Stimulated activated CD8-positive, alpha-beta memory T cell treated with anti-CD3 and anti-CD28 coated beads, Interleukin-15, amount 100 ng/mL, for 48 hours (primary cell): ENCODE results near the gene ANO1.

Experiments
- DNase-seq, 2 donors: peaks; one replicate each; pipeline ENCODE4 v3.0.0-alpha.2; 2020; ENCODE audit warnings: low read depth in 2 of 2

ANO1 gene

DNA sequence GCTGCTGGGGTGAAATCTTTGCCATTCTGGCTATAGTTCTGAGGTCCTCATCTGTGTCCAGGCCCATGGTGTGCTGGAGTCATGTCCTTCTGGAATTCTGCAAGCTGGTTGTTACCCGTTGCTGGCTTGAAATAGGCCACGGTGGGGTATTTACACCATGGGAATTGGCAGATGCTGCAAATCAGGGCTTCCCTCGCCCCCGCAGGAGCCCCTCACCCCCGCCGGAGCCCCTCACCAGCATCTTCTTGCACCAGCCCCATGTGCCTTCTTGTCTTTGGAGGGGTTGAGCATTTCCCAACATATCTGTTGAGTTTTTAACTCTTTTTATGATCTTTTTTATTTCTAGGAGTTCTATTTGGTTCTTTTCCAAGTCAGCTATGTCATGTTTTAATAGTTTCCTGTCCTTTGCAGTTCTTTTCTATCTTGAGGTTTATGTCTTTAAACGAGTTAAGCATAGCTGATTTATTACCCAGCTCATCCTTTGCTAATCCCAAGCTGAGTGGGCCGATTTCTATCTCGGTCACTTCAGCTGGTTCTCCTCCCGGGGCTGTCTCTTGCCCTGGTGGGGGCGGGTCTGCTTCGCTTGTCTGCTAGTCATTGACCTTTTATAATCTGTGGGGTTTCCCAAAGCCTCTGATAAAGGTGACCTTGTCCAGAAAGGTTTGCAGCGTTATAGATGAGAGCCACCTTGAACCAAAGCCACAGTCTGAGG is 17.6 kb downstream of the ANO1 start:
- no peak for DNase-seq

DNA sequence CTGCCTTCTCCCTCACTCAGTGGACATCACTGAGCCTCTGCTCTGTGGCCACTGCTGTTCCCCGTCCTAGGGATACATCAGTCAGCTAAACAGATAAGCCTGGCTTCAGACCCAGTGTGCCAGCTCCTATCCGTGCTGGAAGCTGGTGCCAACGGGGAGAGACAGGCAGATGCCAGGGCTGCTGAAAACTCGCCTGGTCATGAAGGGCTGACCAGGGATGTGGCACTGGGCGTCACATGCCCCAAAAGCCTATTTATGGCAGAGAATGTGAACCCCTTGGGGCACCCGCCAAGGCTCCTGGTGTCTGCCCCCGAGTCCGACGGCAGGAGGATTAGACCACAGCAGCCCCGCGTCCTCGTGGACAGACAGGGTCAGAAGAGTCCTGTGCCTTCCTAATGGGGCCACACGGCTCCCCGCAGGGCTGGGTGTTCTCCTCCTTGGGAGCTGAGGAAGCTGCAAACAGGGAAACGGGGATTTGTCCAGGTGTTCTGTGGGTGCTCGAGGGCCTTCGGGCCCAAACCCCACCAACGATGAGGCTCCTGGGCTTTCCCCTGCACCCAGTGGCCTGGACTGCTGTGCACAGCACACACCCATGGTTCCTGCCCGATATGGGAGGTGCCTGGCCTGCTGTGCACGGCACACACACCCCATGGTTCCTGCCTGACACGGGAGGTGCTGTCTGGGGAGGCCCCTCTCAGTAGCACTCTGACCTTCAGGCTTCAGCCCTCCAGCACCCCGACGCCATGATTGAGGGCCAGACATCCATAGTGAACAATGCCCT is 19.9 kb downstream of the ANO1 start:
- DNase-seq = no peak

DNA sequence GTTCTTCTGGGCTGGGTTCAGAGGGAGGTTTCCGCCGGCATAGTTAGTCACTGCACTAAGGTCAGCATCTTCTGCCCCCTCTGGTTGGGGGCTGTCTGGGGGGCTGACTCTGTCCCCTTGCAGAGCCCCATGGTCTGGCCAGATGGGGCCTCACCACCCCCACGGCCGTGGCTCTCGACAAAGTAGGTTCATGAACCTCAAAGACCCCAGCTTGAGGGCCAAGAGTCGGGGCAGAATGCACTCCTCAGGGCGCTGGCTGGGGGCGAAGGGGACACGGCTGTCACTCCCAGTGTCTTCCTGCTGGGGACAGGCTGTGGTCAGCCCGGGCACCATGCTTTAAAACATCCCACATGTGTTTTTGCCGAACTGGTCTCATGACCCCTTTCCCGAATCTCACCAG is 20.8 kb downstream of the ANO1 start:
- DNase-seq = no peak

DNA sequence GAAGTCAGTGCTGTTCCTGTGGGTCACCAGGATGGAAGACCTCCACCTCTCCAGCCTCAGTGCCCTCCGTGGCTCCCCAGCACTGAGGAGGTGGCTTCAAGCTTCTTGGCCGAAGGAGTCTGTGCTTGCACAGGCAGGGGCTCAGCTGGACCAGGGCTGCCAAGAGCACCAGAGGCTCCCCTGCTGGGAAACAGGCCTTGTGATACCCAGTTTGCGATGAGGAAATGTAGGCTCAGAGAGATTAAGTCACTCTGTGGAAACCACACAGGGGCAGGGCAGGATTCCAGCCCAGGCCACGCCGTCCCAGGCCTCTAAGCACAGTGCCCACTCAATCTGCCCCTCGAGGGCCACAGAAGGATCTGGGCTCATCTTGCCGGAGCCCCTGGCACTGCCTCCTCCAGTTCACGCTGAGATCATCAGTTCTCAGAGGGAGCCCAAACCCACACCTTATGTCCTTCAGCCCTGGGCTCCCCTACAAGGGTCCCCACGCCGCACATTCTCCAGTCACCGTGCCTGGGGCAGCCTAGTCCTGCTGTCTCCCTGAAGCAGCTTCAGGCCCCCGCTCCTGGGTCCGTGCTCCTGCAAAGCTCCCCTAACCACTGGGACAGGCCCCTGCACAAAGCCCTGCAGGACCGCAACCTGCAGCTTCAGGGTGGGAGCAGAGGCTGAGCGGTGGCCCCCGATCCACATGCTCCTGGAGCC is 21.6 kb downstream of the ANO1 start:
- DNase-seq = no peak

DNA sequence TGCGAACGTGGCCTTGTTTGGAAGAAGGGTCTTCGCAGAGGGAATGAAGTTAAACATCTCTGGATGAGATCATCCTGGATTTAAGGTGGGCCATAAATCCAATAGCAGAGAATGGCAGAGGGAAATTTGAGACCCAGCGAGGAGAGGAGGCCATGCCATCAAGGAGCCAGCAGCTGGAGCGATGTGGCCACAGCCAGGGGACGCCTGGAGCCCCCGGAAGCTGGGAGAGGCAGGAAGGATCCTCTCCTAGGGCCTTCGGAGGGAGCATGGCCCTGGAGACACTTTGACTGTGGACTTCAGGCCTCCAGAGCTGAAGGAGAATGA is 22.1 kb downstream of the ANO1 start:
- no peak for DNase-seq

DNA sequence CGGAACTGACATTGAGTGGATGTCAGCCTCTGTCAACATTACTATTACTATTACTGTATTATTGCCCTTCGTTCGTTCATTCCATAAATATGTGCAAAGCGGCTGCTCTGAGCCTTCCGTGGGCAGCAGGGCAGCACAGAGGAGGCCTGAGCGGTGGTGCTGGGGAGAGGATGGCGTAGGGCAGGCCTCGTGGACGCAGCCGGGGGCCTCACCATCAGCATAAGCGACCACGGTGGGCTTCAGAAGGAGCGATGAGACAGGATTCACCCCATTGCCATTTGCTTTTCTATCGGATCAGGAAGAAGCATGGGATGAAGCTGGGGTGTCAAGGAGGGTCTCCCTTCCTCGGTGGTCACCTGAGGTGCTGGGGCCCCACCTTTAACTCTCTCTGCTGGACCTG is 22.7 kb downstream of the ANO1 start:
- no peak for DNase-seq

DNA sequence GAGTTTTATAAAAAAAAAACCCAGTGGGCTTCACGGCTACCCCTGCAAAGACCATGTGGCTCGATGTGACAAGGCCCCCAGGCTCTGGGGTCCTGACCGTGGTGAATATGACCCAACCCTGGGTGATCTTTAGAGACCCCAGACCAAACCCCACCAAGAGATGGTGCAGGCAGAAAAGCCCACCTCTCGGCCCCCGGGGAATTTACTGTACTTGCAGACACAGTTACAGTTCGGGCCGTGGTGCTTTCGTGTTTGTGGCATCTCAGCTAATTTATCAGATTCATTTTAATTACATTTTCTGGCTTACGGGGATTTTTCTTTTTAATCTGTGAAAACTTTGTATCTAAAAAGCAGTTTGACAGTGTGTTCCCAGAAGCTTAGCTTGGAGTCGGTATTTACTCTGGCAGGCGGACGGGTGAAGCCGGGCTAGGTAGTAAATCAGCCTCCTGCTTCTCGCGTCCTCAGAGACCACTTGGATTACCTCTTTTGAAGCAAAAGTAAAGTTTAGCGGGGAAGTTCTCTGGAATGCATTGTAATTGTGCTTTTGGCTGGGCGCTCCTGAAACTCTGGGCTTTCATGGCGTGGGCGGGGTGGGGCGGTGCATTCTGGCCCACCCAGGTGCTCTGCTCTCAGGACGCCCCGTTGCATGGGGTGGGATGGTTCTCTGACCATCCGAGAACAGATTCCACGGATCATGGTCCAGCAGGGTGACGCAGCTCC is 25.3 kb downstream of the ANO1 start:
- DNase-seq = no peak

DNA sequence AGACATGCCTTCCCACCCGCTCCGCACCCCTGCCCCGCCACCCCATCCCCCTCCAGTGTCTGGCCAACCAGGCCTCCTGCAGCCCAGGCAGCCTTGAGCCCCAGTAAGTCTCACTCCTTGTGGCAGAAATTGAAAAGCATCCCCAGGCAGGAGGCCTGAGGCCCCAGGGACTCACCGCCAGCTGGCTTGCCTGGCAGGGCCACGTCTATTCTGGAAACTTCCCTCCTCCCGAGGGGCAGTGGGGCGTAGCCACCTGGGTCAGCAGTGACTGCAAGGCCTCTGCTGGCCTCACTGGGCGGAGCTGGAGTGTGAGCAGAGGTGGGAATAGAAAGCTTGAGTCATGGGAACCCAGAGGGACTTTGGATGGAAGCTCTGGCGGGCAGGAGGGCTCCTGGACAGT is 26.3 kb downstream of the ANO1 start:
- DNase-seq = no peak

DNA sequence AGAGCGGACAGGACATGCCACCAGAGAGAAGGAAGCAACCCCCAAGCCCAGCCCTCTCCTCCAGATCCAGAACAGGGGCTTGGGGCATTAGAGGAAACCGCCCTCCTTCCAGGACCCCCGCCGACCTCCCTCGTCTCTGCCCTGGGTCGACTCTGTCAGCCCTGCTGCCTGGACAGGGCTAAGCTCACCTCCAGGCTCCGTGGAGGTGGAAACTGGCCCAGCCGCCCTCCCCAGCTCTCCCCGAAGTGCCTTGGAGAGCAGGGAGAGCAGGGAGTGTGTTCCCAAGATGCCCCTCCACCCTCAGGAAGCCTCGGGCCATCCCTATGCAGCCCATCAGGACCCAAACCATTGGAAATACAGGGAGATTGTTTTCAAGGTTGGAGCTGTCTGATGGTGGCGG is 26.8 kb downstream of the ANO1 start:
- no peak for DNase-seq

DNA sequence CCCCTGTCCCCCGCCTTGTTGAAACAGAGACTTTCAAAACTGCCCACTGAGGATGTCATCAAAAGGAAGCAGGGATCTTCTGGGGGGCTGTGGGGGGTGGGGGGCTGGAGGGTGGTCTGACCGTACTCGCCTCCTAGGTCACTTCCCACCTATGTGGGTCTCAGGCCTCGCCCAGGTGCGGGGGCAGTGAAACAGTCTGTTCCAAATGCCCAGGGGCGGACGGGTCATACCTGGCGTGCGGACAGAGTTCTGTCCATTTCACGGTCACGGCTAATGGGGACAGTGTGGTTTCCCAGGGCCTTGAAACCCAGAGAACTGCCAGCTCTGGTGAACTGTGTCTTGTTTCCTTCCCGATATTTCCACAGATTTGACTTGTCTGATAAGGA is 27.2 kb downstream of the ANO1 start:
- no peak for DNase-seq

DNA sequence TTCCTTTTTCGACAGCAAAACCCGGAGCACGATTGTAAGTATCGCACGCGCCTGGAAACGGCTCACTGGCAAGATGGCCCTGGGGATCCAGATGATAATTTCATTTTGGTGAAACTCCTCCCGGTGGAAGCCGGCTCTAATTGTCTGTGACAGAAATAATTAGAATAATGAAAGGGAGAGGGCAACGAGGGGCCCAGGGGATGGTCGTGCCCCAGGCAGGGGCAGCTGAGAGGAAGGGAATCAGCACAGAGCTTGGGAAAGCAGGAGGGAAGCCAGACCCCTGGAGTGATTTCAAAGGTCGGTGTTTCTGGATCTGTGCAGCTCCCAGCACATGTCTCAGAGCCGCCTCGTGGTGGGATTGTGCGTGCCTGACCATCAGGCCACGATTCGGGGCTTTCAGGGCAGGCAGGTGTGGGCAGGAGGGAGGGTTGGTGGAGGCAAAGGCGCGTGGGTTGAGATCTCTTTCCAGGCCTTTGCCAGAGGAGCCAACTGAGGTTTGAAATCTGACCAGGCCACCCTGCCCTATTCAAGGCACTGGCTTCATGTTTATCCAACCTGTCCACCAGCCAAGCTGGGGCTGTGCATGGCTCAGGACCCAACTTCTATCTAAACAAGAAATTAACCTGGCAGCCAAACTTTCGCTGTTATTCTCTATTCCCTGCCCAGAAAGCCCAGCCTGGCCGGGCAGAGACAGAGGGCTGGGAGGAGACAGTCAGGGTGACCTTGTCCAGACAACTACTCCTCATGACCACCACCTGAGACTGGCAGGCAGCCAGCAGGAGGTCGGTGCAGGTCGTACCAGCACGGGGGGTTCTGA is 27.8 kb downstream of the ANO1 start:
- DNase-seq = no peak

DNA sequence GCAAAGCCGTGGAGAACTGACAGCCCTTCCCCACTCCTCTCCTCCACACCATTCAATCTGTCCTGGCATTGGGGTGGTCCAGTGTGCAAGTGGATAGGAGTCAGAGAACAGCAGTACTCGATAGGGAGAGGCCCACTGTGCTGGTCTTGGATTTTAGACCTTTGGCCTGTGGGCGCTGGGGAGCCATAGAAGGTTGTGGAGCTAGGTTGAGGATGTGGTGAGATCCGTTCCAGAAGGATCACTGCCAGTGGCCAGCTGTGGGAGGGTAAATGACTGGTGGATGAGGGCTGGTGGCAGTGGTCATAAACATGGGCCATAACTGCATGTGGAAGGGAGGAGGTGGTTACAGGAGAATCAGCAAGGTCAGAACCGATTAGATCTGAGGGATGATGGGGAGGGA is 28.6 kb downstream of the ANO1 start:
- no peak for DNase-seq

DNA sequence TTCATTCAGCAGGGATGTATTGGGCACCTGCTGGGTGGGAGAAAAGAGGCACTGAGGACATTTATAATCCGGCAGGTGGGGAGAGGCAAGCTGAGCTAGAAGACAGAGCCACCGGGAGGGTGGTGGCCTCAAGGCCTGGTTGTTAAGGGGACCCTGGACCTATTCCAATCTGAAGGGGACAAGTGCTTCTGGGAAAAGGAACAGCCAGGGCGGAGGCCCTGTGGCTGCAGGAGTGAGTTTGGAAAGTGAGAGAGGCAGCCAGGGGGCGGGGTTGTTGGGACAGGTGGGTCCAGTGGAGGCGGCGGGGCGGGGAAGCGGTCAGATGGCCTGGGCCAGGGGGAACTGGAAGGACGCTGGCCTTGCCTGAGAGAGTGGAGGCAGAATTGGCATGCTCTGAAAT is 29.1 kb downstream of the ANO1 start:
- DNase-seq = no peak

DNA sequence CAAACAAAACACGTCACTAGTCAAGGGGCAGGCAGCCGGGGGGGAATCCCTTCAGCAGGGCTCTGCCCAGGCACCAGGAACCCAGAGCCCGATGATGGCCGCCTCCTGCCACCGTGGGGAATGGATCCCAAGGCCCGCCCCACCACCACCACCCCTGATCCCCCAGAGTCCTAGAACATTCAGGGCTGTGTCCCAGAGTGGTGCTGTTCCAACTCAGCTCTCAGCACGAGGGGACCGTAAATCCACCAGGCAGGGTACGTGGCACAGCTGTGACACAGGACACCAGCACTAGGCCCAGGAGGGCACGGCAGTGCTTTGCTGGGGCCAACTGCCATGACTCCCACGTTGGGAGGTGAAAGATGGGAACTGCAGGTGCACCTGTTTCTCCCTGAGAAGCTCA is 29.6 kb downstream of the ANO1 start:
- DNase-seq = no peak

DNA sequence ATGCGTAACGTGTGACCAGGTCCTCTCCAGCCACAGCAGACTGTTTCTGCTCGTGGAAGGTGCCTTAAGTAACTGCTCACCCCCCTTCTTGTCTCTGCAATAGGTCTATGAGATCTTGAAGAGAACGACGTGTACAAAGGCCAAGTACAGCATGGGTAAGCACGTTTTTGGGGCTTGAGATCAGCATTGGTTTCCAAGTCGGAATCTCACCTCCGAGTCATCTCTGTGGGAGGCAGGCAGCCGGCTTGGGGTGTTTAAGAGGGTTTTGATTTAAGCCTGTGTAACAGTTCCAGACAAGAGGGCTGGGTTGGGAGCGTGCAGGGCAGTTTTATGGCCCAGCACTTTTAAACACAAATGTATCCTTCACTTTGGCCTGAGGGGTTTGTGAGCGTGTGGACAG is 30.1 kb downstream of the ANO1 start:
- no peak for DNase-seq

DNA sequence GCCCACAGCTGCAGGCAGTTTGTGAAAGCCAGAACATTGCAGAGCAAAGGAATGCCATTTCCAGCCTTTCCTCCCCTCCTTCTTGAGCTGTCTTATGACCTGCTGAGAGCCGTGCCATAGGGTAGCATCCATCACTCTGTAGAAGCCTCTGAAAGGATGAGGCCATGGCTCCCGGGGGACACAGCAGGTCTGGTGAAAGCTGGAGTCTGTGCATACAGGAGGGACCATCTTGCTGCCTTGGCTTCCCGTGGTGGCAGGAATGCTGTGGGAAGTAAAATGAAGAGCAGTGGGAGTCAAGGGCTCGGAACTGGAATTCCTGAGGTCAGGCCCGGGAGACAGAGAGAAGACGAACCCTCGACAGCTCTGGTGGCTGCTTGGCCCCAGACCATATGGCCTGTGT is 30.9 kb downstream of the ANO1 start:
- DNase-seq = no peak

DNA sequence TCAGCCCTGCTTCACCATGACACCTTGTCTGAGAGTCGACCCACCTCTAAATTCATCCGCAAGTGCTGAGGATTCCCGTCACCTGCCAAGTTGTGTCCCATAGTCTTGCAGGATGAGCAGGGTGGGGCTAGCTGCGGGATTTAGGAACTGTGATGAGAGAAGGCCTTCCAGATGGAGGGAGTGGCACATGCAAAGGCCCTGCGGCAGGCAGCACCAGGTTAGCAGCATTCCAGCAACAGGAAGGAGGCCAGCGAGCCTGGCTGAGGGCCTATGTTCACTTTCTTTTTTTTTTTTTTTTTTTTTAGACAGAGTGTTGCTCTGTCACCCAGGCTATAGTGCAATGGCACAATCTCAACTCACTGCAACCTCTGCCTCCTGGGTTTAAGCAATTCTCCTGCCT is 31.8 kb downstream of the ANO1 start:
- DNase-seq = no peak

DNA sequence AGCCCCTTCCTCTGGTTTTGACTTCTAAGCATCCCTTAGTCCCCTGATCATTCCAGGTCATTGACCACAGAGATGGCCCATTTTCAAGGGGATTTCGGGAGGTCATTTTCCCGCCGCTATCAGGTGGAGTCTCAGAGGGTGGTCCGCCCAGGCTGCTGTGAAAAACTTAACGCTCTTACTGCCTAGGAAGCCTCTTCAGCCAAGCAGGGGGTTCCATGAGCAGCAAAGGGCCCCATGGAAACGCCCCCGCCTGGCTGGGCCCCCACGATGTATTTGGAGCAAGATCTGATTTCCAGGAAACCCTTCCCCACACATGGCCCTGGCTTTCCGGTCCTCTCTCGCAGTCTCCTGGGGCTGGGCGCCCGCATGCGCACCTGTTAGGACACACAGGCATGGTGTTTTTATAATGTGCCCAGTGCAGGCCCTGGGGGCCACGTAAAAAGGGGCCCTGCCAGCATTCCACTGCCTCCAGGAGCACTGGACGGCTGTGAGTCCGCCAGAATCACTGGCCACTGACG is 32.5 kb downstream of the ANO1 start:
- DNase-seq = no peak

DNA sequence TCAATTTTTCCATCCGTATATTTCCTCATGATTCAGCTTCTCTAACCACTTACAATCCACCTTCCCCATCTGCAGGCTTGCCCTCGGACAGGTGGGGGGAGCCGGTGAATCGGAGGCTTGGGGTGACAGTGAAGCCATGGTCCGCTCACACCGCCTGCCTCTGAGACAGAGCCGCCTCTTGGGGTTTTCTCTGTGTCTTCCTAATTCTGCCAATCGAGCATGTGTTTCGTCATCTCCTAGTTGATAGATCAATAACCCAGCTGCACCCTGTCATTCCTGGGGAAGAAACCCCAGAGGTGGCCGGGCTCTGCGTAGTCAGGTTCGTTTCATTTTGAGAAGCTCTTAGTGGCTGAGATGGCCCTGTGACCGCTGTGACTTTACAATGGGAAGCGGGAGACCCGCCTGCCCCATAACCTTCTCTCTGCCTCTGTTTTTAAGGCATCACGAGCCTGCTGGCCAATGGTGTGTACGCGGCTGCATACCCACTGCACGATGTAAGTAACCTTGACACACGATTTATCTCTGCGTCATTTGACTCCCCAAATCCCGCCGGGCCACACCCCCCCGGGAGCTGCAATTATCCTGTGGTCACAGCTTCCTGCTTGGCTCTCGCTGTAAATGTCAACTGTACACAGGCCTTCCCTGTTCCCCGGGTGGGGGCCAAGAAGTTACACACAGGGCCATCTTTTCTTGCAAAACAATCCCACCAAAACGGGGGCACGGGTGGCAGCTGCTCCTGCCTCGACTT is 33.3 kb downstream of the ANO1 start:
- DNase-seq = no peak

DNA sequence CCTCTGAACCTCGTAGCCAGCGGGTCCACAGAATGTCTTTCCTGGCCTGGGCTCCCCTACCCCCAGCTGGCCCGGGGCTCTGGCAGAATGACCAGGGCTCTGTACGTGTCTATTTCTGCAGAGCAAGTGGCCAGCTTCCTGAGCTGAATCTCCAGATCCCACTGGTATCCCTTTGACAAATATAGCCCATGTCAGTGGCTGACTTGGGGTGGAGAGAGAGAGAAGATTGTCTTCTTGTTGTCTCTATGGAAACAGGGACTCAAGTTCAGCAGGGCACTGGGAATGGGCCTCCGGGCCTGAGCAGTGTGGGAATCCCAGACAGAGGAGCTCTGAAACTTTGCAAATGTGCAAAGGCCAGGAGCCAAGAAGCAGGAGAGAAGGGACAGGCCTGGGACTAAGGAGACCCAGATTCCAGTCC is 33.9 kb downstream of the ANO1 start:
- DNase-seq = no peak

DNA sequence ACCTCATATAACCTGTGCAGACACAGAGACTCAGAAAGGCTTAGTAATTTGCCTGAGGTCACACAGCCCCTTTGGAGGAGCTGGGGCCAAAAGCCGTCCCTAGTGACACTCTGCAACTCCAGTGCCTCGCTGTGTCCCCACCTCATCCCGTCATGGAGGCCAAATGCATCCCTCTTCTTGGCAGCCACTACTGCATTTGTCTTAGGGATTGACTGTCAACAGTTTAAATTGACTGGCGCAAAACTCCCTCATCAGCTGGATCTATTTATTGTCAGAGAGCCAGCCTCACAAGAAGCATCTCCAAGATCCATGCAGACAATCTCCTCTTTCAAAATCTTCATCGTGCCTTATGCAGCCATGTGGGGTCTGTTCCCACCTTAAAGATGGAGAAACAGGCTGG is 35.7 kb downstream of the ANO1 start:
- DNase-seq = no peak
